Gastrocnemius medialis (tissue), 4 donors: ENCODE measurements around the gene RNF224. TPM values are rescaled to one million over a fixed set of nuclear protein-coding genes. Genes with fewer than 3 reads are reported as not detected.
"Not testable (repeated sequence)": the region's sequence is repeated elsewhere in the genome, so short reads cannot be mapped to it uniquely, and the experiment has no call there.

Source experiments
- ATAC-seq, 2 donors: fragments of 150-250 bp; one replicate each; pipeline ENCODE4 v1.9.1; 2016
- DNase-seq, 2 donors: peaks; one replicate each; pipeline ENCODE4 v3.0.0-alpha.2; 2019
- H3K27ac ChIP-seq, 4 donors: fragments of 200-600 bp; sonication (generic); 1 replicate in 1 of 4; 2 replicates in 3 of 4; pipeline ENCODE4 v1.5.1; 2016 to 2018; ENCODE audit warnings: mild to moderate bottlenecking in 2 of 4, moderate library complexity in 1 of 4
- H3K27me3 ChIP-seq, 3 donors: fragments of 200-600 bp; sonication (generic) in 2 of 3; 1 replicate in 1 of 3; 2 replicates in 2 of 3; pipeline versions ENCODE4 v1.5.1 to v1.6.0; 2016 to 2019; ENCODE audit warnings: mild to moderate bottlenecking in 1 of 3, moderate library complexity in 1 of 3
- H3K36me3 ChIP-seq, 2 donors: fragments of 200-600 bp; sonication (generic) in 1 of 2; one replicate each; pipeline ENCODE4 v1.5.1; 2017 to 2018
- H3K4me1 ChIP-seq, 2 donors: fragments of 200-600 bp; sonication (generic) in 1 of 2; one replicate each; pipeline ENCODE4 v1.5.1; 2016 to 2017; ENCODE audit warnings: mild to moderate bottlenecking in 2 of 2
- H3K4me3 ChIP-seq, 4 donors: fragments of 200-600 bp; sonication (generic) in 3 of 4; 1 replicate in 1 of 4; 2 replicates in 3 of 4; pipeline ENCODE4 v1.5.1; 2016 to 2019; ENCODE audit warnings: mild to moderate bottlenecking in 2 of 4
- H3K9me3 ChIP-seq, 3 donors: fragments of 200-600 bp; sonication (generic) in 2 of 3; 1 replicate in 1 of 3; 2 replicates in 2 of 3; pipeline ENCODE4 v1.5.1; 2016 to 2019
- POLR2A ChIP-seq, 2 donors: fragments of 450-650 bp; IDR thresholded peaks; one replicate each; pipeline ENCODE4 v1.6.1; 2017; ENCODE audit warnings: antibody characterized with exemption in 2 of 2, mild to moderate bottlenecking in 2 of 2, moderate library complexity in 2 of 2
- in situ Hi-C, 4 donors: fragments of 200-750 bp; cut with MboI; loops; one replicate each; pipeline versions ENCODE4 v1.15.0 to v1.8.0; 2017; ENCODE audit warnings: low sequenced_read_pairs in 4 of 4
- intact Hi-C: fragments of 100-400 bp; cut with DNase I; formaldehyde crosslinking; loops from one replicate; pipeline ENCODE4 v1.15.1; 2023; ENCODE audit warnings: low total_unique reads
- total RNA-seq, 4 donors: library from RNA; depleted of rRNA; stranded (reverse); fragments of >200 nt; gene quantifications; one replicate each; pipeline versions ENCODE4 v1.1.0 to v1.2.3, GENCODE V29; 2016
- TF ChIP-seq, protein P1 (sequence below), 5 experiments: fragments of 450-650 bp in 3 of 5; fragments of 200-600 bp in 2 of 5; sonication (generic) in 2 of 5; IDR thresholded peaks in 4 of 5; conservative IDR thresholded peaks in 1 of 5; 1 replicate in 4 of 5; 2 replicates in 1 of 5; pipeline ENCODE4 v1.5.1; 2016 to 2019; ENCODE audit warnings: antibody characterized with exemption in 5 of 5, mild to moderate bottlenecking in 3 of 5, moderate library complexity in 3 of 5

RNF224 gene
- total RNA-seq, 4 donors from 2014 or later: not detected

- in situ Hi-C loops: no loop called here
- Histone ChIP-seq H3K4me3 (peak overlapping the region; percentile 63 to 97 (median 92)), H3K27ac (peak overlapping the region; percentile 45 to 89 (median 73)), H3K4me1 (peaks cover 16 to 24% of the 10 kb centered on the region in 2 donors), H3K9me3 (no peaks in the 10 kb centered on the region), H3K27me3 (no peaks in the 10 kb centered on the region), H3K36me3 (peaks cover 0 to 26% of the 10 kb centered on the region in 2 donors)
- DNase-seq: no peak
- ATAC-seq: peak; percentile 50 to 53
- intact Hi-C loops: loop anchor here (1.0 kb wide), 2 partner anchors 14 to 32 kb away; partner anchors contain the start of gene TUBB4B
- TF ChIP-seq POLR2A (IDR thresholded peaks at IDR 0.05): peak in 1 of 2 donors; percentile 2
- TF ChIP-seq, protein P1, sequence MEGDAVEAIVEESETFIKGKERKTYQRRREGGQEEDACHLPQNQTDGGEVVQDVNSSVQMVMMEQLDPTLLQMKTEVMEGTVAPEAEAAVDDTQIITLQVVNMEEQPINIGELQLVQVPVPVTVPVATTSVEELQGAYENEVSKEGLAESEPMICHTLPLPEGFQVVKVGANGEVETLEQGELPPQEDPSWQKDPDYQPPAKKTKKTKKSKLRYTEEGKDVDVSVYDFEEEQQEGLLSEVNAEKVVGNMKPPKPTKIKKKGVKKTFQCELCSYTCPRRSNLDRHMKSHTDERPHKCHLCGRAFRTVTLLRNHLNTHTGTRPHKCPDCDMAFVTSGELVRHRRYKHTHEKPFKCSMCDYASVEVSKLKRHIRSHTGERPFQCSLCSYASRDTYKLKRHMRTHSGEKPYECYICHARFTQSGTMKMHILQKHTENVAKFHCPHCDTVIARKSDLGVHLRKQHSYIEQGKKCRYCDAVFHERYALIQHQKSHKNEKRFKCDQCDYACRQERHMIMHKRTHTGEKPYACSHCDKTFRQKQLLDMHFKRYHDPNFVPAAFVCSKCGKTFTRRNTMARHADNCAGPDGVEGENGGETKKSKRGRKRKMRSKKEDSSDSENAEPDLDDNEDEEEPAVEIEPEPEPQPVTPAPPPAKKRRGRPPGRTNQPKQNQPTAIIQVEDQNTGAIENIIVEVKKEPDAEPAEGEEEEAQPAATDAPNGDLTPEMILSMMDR (IDR thresholded peaks at IDR 0.05 in 4 of 5, conservative IDR thresholded peaks at IDR 0.05 in 1 of 5): no peak
Observed at GRCh38 chr9:137255448-137256114, 28.3 kb downstream of the RNF224 start.

- peaks cover 0 to 26% of the 10 kb centered on the region in 2 donors for H3K36me3 ChIP-seq
- no peak overlapping the region for H3K27ac ChIP-seq
- H3K4me3 ChIP-seq: peak overlapping the region; percentile 63 to 97 (median 92)
- in situ Hi-C loops: no loop called here
- TF ChIP-seq, protein P1 (IDR thresholded peaks at IDR 0.05 in 4 of 5, conservative IDR thresholded peaks at IDR 0.05 in 1 of 5): no peak
- no peak for TF ChIP-seq POLR2A (IDR thresholded peaks at IDR 0.05)
- DNase-seq (no peak), ATAC-seq (no peak)
- H3K27me3 ChIP-seq: no peaks in the 10 kb centered on the region
- H3K9me3 ChIP-seq: no peaks in the 10 kb centered on the region
- intact Hi-C loops: no loop called here
- H3K4me1 ChIP-seq: peaks cover 16 to 24% of the 10 kb centered on the region in 2 donors
Observed at GRCh38 chr9:137256362-137256761, 29.1 kb downstream of the RNF224 start.

GRCh38 chr9:137256856-137257255 lies 29.6 kb downstream of the RNF224 start:
- in situ Hi-C loops (no loop called here), intact Hi-C loops (no loop called here)
- no peaks in the 10 kb centered on the region for H3K27me3 ChIP-seq
- peak overlapping the region in 2 of 4 donors; percentile 63 to 97 for H3K4me3 ChIP-seq
- H3K36me3 ChIP-seq: peaks cover 0 to 26% of the 10 kb centered on the region in 2 donors
- DNase-seq: no peak
- ATAC-seq: no peak
- no peak for TF ChIP-seq POLR2A (IDR thresholded peaks at IDR 0.05)
- TF ChIP-seq, protein P1 (IDR thresholded peaks at IDR 0.05 in 4 of 5, conservative IDR thresholded peaks at IDR 0.05 in 1 of 5): no peak
- peaks cover 16 to 24% of the 10 kb centered on the region in 2 donors for H3K4me1 ChIP-seq
- no peak overlapping the region for H3K27ac ChIP-seq
- H3K9me3 ChIP-seq: no peaks in the 10 kb centered on the region

DNA sequence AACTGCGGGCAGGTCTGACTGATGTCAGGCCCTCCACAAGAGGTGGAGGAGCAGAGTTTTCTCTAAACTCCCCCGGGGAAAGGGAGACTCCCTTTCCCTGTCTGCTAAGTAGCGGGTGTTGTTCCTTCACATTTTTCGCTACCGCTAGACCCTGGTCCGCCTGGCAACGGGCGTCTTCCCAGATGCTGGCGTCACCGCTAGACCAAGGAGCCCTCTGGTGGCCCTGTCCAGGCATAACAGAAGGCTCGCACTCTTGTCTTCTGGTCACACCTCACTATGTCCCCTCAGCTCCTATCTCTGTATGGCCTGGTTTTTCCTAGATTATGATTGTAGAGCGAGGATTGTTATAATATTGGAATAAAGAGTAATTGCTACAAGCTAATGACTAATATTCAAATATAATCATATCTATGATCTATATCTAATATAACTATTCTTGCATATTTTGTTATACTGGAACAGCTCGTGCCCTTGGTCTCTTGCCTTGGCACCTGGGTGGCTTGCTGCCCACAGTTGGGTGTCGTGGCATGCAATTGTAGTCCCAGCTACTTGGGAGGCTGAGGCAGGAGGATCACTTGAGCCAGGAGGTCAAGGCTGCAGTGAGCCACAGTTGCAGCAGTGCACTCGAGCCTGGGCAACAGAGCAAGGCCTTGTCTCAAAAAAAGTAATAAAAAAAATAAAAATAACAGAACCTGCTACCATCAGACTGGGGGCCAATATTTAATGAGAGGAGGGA lies 35.0 kb downstream of the RNF224 start:
- ATAC-seq, H3K27me3 ChIP-seq, H3K4me1 ChIP-seq, H3K4me3 ChIP-seq, in situ Hi-C loops, H3K9me3 ChIP-seq, DNase-seq: not testable (repeated sequence)
- Histone ChIP-seq H3K27ac (peak overlapping the region in 2 of 4 donors; percentile 25 to 26), H3K36me3 (peaks cover 0 to 47% of the 10 kb centered on the region in 2 donors)
- TF ChIP-seq, protein P1 (IDR thresholded peaks at IDR 0.05 in 4 of 5, conservative IDR thresholded peaks at IDR 0.05 in 1 of 5): peak; percentile 45 to 67 (median 53)
- intact Hi-C loops: loop anchor here (2.0 kb wide), 1 partner anchor 26 kb away; no protein-coding TSS in a partner anchor
